Neural cell (in vitro differentiated cells): ENCODE data around the gene TOM1. TPM values are rescaled to one million over a fixed set of nuclear protein-coding genes. Genes with fewer than 3 reads are reported as not detected.

ENCODE experiments used
- H2AFZ ChIP-seq: fragments of 200-600, 300-800 bp; sonication (generic), shearing (Covaris generic); 2 replicates; pipeline ENCODE4 v1.6.0; 2014; ENCODE audit warnings: low read depth, mild to moderate bottlenecking, antibody characterized with exemption, low read length, moderate library complexity
- H3F3A ChIP-seq: fragments of 200-600 bp; shearing (Covaris generic); 2 replicates; pipeline ENCODE4 v1.6.1; 2016; ENCODE audit warnings: mild to moderate bottlenecking, moderate library complexity, mixed read lengths, antibody characterized with exemption, low read length; ENCODE audit not compliant: insufficient read depth, poor library complexity, severe bottlenecking
- H3K27ac ChIP-seq: fragments of 200-600, 300-800 bp; sonication (generic), shearing (Covaris generic); 2 replicates; pipeline ENCODE4 v1.5.1; 2014; ENCODE audit warnings: mild to moderate bottlenecking, low read length, moderate library complexity
- H3K27me3 ChIP-seq: fragments of 300-800, 200-600 bp; sonication (generic), shearing (Covaris generic); 2 replicates; pipeline ENCODE4 v1.6.0; 2014; ENCODE audit warnings: mild to moderate bottlenecking, low read depth, low read length, moderate library complexity; ENCODE audit not compliant: insufficient read depth
- H3K36me3 ChIP-seq: fragments of 300-800, 200-600 bp; sonication (generic), shearing (Covaris generic); 2 replicates; pipeline ENCODE4 v1.5.1; 2014; ENCODE audit warnings: mild to moderate bottlenecking, antibody characterized with exemption, low read length, moderate library complexity; ENCODE audit not compliant: insufficient read depth
- H3K4me2 ChIP-seq: fragments of 300-800, 200-600 bp; sonication (generic), shearing (Covaris generic); 2 replicates; pipeline ENCODE4 v1.6.0; 2014; ENCODE audit warnings: mild to moderate bottlenecking, low read length
- H3K4me3 ChIP-seq: fragments of 300-800, 200-600 bp; sonication (generic), shearing (Covaris generic); 2 replicates; pipeline ENCODE4 v1.5.1; 2014; ENCODE audit warnings: mild to moderate bottlenecking, low read length, moderate library complexity
- H3K79me2 ChIP-seq: fragments of 200-600 bp; shearing (Covaris generic); replicated peaks from 2 replicates; pipeline ENCODE4 v1.6.0; 2014; ENCODE audit warnings: mild to moderate bottlenecking, low read length, moderate library complexity; ENCODE audit not compliant: insufficient read depth
- H3K9ac ChIP-seq: fragments of 300-800, 200-600 bp; sonication (generic), shearing (Covaris generic); 2 replicates; pipeline ENCODE4 v1.6.1; 2016; ENCODE audit warnings: mild to moderate bottlenecking, low read length, mixed read lengths
- H3K9me2 ChIP-seq: fragments of 200-600 bp; shearing (Covaris generic); 2 replicates; pipeline ENCODE4 v1.6.1; 2016; ENCODE audit warnings: mild to moderate bottlenecking, low read length, mixed read lengths; ENCODE audit not compliant: insufficient read depth
- H3K9me3 ChIP-seq: fragments of 200-600, 300-800 bp; sonication (generic), shearing (Covaris generic); 2 replicates; pipeline ENCODE4 v1.6.1; 2016; ENCODE audit warnings: mild to moderate bottlenecking, mixed run types, low read length, moderate library complexity, mixed read lengths
- H4K20me1 ChIP-seq: fragments of 200-600 bp; shearing (Covaris generic); 2 replicates; pipeline ENCODE4 v1.6.1; 2016; ENCODE audit warnings: mild to moderate bottlenecking, mixed run types; ENCODE audit not compliant: insufficient read depth
- EP300 ChIP-seq: fragments of 450-650 bp; conservative IDR thresholded peaks from 2 replicates; pipeline ENCODE4 v1.6.1; 2014; ENCODE audit warnings: antibody characterized with exemption, mild to moderate bottlenecking, moderate library complexity; ENCODE audit not compliant: poor library complexity, severe bottlenecking
- EZH2 ChIP-seq: fragments of 200-600, 300-800 bp; shearing (Covaris generic), sonication (generic); IDR thresholded peaks from 2 replicates; pipeline ENCODE4 v1.6.1; 2014; ENCODE audit warnings: antibody characterized with exemption, low read length, borderline replicate concordance, mild to moderate bottlenecking; ENCODE audit not compliant: insufficient read depth, poor library complexity, severe bottlenecking
- MXI1 ChIP-seq: fragments of 450-650 bp; conservative IDR thresholded peaks from 2 replicates; pipeline ENCODE4 v1.6.1; 2014; ENCODE audit warnings: antibody characterized with exemption, mild to moderate bottlenecking; ENCODE audit not compliant: poor library complexity, severe bottlenecking
- POLR2AphosphoS5 ChIP-seq: IDR thresholded peaks from 2 replicates; pipeline ENCODE4 v1.6.1; 2012
- RAD21 ChIP-seq: fragments of 450-650 bp; conservative IDR thresholded peaks from 2 replicates; pipeline ENCODE4 v1.6.1; 2014; ENCODE audit warnings: antibody characterized with exemption, mild to moderate bottlenecking, moderate library complexity
- SMC3 ChIP-seq: fragments of 450-650 bp; conservative IDR thresholded peaks from 2 replicates; pipeline ENCODE4 v1.6.1; 2014; ENCODE audit warnings: antibody characterized with exemption, mild to moderate bottlenecking, moderate library complexity; ENCODE audit not compliant: poor library complexity
- TAF1 ChIP-seq: IDR thresholded peaks from 2 replicates; pipeline ENCODE4 v1.6.1; 2012; ENCODE audit warnings: low read depth
- polyA plus RNA-seq: library from polyadenylated mRNA; depleted of rRNA; stranded (reverse); fragments of >200 nt; gene quantifications from 2 replicates; pipeline ENCODE4 v1.2.3, GENCODE V29; 2014
- TF ChIP-seq, protein P1 (sequence below): fragments of 450-650 bp; IDR thresholded peaks from 2 replicates; pipeline ENCODE4 v1.5.1; 2014; ENCODE audit warnings: antibody characterized with exemption, mild to moderate bottlenecking, moderate library complexity; ENCODE audit not compliant: poor library complexity, severe bottlenecking
- TF ChIP-seq, protein P2 (sequence below): IDR thresholded peaks from 2 replicates; pipeline ENCODE4 v1.6.1; 2012; ENCODE audit warnings: borderline replicate concordance

TOM1 gene
- polyA plus RNA-seq, 1 donor from 2014 or later = 13.3 TPM

DNA sequence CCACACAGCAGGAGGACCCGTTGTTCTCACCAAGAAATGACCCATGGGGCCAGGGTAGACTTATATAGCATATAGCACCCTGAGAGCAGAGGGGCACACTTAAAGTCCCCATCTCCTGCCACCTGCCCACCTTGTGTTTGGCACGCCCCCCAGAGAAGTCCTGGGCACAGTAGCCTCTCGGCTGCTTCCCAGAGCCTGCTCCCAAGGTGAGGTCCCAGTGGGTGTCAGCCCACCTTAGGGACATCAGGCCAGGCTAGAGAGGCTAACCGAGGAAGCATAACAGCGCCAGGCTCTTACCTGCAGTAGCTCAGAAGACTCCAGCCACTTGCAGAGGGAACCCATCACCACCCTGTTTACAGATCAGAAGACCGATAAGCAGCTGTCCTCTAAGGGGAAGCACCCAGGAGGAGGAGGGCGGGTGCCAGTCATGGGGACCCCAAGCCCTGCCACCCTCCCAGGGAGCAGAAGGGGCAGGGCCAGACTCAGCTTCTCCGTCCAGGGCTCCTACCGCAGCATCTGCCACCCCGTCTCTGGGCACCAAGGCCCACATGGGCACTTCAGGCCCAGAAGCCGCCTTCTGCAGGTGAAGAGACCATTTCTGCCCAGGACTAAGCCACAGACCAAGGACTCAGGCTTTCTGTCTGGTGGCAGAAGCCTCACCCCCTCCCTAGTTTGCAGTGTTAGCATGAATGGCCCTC lies 46.3 kb downstream of the TOM1 start:
- Histone ChIP-seq H3K4me2 (no peak overlapping the region), H3K9me3 (no peaks in the 10 kb centered on the region), H3K79me2 (no peaks in the 10 kb centered on the region), H3K27me3 (no peaks in the 10 kb centered on the region), H3K4me3 (no peak overlapping the region), H3F3A (no peaks in the 10 kb centered on the region), H2AFZ (no peak overlapping the region), H3K9ac (no peak overlapping the region), H3K36me3 (no peaks in the 10 kb centered on the region), H4K20me1 (no peaks in the 10 kb centered on the region), H3K9me2 (no peaks in the 10 kb centered on the region), H3K27ac (no peak overlapping the region)
- TF ChIP-seq MXI1 (no peak), TAF1 (no peak), RAD21 (no peak), EZH2 (no peak), POLR2AphosphoS5 (no peak), EP300 (no peak), SMC3 (no peak)
- TF ChIP-seq, protein P1, sequence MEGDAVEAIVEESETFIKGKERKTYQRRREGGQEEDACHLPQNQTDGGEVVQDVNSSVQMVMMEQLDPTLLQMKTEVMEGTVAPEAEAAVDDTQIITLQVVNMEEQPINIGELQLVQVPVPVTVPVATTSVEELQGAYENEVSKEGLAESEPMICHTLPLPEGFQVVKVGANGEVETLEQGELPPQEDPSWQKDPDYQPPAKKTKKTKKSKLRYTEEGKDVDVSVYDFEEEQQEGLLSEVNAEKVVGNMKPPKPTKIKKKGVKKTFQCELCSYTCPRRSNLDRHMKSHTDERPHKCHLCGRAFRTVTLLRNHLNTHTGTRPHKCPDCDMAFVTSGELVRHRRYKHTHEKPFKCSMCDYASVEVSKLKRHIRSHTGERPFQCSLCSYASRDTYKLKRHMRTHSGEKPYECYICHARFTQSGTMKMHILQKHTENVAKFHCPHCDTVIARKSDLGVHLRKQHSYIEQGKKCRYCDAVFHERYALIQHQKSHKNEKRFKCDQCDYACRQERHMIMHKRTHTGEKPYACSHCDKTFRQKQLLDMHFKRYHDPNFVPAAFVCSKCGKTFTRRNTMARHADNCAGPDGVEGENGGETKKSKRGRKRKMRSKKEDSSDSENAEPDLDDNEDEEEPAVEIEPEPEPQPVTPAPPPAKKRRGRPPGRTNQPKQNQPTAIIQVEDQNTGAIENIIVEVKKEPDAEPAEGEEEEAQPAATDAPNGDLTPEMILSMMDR = no peak
- TF ChIP-seq, protein P2, sequence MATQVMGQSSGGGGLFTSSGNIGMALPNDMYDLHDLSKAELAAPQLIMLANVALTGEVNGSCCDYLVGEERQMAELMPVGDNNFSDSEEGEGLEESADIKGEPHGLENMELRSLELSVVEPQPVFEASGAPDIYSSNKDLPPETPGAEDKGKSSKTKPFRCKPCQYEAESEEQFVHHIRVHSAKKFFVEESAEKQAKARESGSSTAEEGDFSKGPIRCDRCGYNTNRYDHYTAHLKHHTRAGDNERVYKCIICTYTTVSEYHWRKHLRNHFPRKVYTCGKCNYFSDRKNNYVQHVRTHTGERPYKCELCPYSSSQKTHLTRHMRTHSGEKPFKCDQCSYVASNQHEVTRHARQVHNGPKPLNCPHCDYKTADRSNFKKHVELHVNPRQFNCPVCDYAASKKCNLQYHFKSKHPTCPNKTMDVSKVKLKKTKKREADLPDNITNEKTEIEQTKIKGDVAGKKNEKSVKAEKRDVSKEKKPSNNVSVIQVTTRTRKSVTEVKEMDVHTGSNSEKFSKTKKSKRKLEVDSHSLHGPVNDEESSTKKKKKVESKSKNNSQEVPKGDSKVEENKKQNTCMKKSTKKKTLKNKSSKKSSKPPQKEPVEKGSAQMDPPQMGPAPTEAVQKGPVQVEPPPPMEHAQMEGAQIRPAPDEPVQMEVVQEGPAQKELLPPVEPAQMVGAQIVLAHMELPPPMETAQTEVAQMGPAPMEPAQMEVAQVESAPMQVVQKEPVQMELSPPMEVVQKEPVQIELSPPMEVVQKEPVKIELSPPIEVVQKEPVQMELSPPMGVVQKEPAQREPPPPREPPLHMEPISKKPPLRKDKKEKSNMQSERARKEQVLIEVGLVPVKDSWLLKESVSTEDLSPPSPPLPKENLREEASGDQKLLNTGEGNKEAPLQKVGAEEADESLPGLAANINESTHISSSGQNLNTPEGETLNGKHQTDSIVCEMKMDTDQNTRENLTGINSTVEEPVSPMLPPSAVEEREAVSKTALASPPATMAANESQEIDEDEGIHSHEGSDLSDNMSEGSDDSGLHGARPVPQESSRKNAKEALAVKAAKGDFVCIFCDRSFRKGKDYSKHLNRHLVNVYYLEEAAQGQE = no peak

DNA sequence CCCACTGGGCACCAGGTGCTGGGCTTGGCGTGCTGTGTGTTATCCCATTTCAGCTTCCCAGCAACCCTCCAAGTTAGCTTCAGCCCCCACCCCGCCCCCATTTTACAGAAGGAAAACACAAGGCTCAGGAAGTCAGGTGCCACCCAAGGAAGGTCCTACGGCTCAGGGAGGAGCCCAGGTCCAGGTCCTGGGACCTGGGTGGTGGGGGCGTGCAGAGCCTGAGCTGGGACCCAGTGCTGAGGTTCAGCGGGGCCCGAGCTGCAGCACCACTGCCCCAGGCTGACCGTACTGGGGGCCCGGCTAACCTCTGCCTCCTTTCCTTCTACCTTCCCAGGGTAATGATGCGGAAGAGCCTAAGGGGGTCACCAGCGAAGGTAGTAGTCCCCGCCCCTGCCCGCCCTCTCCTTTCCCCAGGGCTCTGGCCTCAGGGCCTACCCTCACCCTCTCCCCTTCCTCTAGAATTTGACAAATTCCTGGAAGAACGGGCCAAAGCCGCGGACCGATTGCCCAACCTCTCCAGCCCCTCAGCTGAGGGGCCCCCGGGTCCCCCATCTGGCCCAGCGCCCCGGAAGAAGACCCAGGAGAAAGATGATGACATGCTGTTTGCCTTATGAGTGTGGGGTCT lies 47.0 kb downstream of the TOM1 start:
- Histone ChIP-seq H3K4me2 (no peak overlapping the region), H3K9me3 (no peaks in the 10 kb centered on the region), H3K9me2 (no peaks in the 10 kb centered on the region), H3K4me3 (no peak overlapping the region), H3K27me3 (no peaks in the 10 kb centered on the region), H3K27ac (no peak overlapping the region), H3K9ac (no peak overlapping the region), H3F3A (no peaks in the 10 kb centered on the region), H3K79me2 (no peaks in the 10 kb centered on the region), H4K20me1 (no peaks in the 10 kb centered on the region), H3K36me3 (no peaks in the 10 kb centered on the region), H2AFZ (no peak overlapping the region)
- TF ChIP-seq EP300 (no peak), SMC3 (no peak), POLR2AphosphoS5 (no peak), RAD21 (no peak), EZH2 (no peak), MXI1 (no peak), TAF1 (no peak)
- TF ChIP-seq, protein P2 = no peak
- TF ChIP-seq, protein P1 = no peak
